ENCODE measurements around the gene PCBP3. TPM values are rescaled to one million over a fixed set of nuclear protein-coding genes. Genes with fewer than 3 reads are reported as not detected.

The PCBP3 gene
- total RNA-seq, 1 experiment from 2014 or later: not detected

- no peak for ATAC-seq
- POLR2A ChIA-PET: no interaction called here
- in situ Hi-C loops (cut with HindIII; ENCODE audit: low pct_unique_long_range_greater_than_20kb, low sequenced_read_pairs) (no loop called here), intact Hi-C loops (cut with micrococcal nuclease; ENCODE audit: unreplicated experiment) (no loop called here)
- DNase-seq (ENCODE audit: low read depth, low spot score): no peak
- H3K4me3 ChIP-seq (ENCODE audit: low read depth in 2 of 2, low read length in 2 of 2): no peak overlapping the region
- CTCF ChIA-PET: no interaction called here
- no peak overlapping the region for H3K27ac ChIP-seq (ENCODE audit: low read length)
- H3K27me3 ChIP-seq (ENCODE audit: control insufficient read depth, insufficient read depth, low read length): no peaks in the 10 kb centered on the region; the same call in 1 of the 2 replicates
- no peaks in the 10 kb centered on the region for H3K36me3 ChIP-seq (ENCODE audit: control insufficient read depth, insufficient read depth, low read length)
- H3K4me1 ChIP-seq (ENCODE audit: control insufficient read depth, insufficient read depth, low read length): no peaks in the 10 kb centered on the region
- TF ChIP-seq POLR2AphosphoS5 (IDR thresholded peaks at IDR 0.05; ENCODE audit: low read depth, low read length) (no peak), REST (IDR thresholded peaks at IDR 0.05; ENCODE audit: insufficient read depth in 1 of 2, low read depth in 2 of 2, low read length in 1 of 2) (no peak), TCF7L2 (IDR thresholded peaks at IDR 0.05; ENCODE audit: low read depth, low read length) (no peak), SIN3A (IDR thresholded peaks at IDR 0.05; ENCODE audit: borderline replicate concordance, insufficient read depth, low read depth, low read length) (no peak)
- TF ChIP-seq, protein P1, sequence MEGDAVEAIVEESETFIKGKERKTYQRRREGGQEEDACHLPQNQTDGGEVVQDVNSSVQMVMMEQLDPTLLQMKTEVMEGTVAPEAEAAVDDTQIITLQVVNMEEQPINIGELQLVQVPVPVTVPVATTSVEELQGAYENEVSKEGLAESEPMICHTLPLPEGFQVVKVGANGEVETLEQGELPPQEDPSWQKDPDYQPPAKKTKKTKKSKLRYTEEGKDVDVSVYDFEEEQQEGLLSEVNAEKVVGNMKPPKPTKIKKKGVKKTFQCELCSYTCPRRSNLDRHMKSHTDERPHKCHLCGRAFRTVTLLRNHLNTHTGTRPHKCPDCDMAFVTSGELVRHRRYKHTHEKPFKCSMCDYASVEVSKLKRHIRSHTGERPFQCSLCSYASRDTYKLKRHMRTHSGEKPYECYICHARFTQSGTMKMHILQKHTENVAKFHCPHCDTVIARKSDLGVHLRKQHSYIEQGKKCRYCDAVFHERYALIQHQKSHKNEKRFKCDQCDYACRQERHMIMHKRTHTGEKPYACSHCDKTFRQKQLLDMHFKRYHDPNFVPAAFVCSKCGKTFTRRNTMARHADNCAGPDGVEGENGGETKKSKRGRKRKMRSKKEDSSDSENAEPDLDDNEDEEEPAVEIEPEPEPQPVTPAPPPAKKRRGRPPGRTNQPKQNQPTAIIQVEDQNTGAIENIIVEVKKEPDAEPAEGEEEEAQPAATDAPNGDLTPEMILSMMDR (IDR thresholded peaks at IDR 0.05): no peak
- H3K9me3 ChIP-seq (ENCODE audit: control insufficient read depth, insufficient read depth, low read depth, low read length): no peaks in the 10 kb centered on the region
- BruUV-seq (replicated peaks): no TSS peak
Measured at GRCh38 chr21:45869121-45870007, 225.8 kb downstream of the PCBP3 start.

DNA sequence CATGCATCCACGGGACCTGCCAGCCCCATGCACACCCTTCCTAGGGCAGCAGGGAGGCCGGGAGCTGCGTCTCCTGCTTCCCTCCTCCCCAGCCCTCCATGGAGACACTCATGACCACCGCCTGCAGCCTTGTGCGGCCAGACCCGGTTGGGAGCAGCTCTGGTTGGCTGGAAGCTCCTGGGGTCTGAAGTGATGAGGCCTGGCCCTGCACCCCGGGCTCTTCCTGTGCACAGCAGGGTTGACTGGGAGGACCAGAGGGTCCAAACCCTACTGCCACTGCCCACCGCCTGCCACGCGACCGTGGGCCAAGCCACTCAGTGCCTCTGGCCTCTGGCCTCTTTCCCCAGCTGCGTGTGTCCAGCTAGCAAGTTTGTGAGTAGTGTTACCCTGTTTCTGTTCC, 226.9 kb downstream of the PCBP3 start:
- TF ChIP-seq TCF7L2 (IDR thresholded peaks at IDR 0.05; ENCODE audit: low read depth, low read length): no peak
- TF ChIP-seq REST (IDR thresholded peaks at IDR 0.05; ENCODE audit: insufficient read depth in 1 of 2, low read depth in 2 of 2, low read length in 1 of 2): no peak
- TF ChIP-seq POLR2AphosphoS5 (IDR thresholded peaks at IDR 0.05; ENCODE audit: low read depth, low read length): no peak
- TF ChIP-seq, protein P1 (IDR thresholded peaks at IDR 0.05): no peak
- TF ChIP-seq SIN3A (IDR thresholded peaks at IDR 0.05; ENCODE audit: borderline replicate concordance, insufficient read depth, low read depth, low read length): no peak

More for the DNA sequence above, 226.9 kb downstream of the PCBP3 start:
- Histone ChIP-seq H3K36me3 (ENCODE audit: control insufficient read depth, insufficient read depth, low read length) (no peaks in the 10 kb centered on the region), H3K27ac (ENCODE audit: low read length) (no peak overlapping the region), H3K27me3 (ENCODE audit: control insufficient read depth, insufficient read depth, low read length) (no peaks in the 10 kb centered on the region; the same call in 1 of the 2 replicates), H3K4me3 (ENCODE audit: low read depth in 2 of 2, low read length in 2 of 2) (no peak overlapping the region), H3K9me3 (ENCODE audit: control insufficient read depth, insufficient read depth, low read depth, low read length) (no peaks in the 10 kb centered on the region), H3K4me1 (ENCODE audit: control insufficient read depth, insufficient read depth, low read length) (no peaks in the 10 kb centered on the region)
- ATAC-seq (no peak), DNase-seq (ENCODE audit: low read depth, low spot score) (no peak)
- in situ Hi-C loops (cut with HindIII; ENCODE audit: low pct_unique_long_range_greater_than_20kb, low sequenced_read_pairs) (no loop called here), intact Hi-C loops (cut with micrococcal nuclease; ENCODE audit: unreplicated experiment) (no loop called here)
- no TSS peak for BruUV-seq (replicated peaks)
- POLR2A ChIA-PET: no interaction called here
- CTCF ChIA-PET: no interaction called here

Measured in Panc1 (cell line).